ENCODE results near the gene ENAH.

Gene ENAH

DNA sequence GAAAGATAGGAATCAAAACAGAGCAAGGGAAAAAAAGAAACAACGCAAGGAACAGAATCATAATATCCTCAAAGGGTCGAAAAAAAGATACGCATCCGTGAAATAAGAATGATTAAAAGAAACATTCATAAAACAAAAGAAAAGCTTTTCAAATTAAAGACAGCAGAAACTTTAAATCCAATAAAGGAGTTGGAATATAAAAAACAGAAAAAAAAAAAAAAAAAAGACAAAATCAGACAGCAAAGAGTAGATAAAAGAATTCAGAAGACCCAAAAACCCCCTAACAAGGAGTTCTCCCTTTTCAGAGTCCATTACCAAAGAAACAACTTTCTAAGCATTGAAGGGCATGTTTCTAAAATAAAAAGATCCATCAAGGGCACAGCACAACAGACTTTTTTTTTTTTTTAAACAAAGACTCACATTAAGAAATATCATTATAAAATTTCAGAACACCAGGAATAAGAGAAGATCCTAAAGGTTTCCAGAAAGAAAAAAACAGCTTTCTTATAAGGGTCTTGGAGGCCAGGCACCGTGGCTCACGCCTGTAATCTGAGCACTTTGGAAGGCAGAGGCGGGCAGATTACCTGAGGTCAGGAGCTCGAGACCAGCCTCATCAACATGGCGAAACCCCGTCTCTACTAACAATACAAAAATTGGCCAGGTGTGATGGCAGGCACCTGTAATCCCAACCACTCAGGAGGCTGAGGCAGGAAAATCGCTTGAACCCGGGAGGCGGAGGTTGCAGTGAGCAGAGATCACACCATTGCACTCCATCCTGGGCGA lies 44.7 kb downstream of the ENAH start:
- in situ Hi-C loops (cut with MboI; ENCODE audit: low sequenced_read_pairs), result no loop called here

DNA sequence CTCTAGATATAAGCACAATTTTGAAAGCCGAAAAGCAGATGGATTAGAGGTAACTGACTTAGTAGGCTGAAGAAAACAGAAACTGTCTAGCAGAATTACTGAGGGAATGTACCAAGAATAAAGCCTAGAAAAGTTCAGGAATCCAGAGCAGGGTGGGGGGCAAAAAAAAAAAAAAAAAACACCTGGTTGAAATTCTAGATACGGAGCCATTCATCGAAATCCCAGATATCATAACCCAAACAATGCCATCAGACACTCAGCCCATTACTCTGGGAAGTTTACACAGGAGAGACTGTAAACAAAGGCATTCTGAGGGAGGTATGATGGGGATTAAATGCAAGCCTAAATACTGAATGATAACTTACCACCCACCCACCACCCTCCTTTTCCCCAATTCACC lies 45.6 kb downstream of the ENAH start:
- in situ Hi-C loops (cut with MboI; ENCODE audit: low sequenced_read_pairs), result no loop called here

DNA sequence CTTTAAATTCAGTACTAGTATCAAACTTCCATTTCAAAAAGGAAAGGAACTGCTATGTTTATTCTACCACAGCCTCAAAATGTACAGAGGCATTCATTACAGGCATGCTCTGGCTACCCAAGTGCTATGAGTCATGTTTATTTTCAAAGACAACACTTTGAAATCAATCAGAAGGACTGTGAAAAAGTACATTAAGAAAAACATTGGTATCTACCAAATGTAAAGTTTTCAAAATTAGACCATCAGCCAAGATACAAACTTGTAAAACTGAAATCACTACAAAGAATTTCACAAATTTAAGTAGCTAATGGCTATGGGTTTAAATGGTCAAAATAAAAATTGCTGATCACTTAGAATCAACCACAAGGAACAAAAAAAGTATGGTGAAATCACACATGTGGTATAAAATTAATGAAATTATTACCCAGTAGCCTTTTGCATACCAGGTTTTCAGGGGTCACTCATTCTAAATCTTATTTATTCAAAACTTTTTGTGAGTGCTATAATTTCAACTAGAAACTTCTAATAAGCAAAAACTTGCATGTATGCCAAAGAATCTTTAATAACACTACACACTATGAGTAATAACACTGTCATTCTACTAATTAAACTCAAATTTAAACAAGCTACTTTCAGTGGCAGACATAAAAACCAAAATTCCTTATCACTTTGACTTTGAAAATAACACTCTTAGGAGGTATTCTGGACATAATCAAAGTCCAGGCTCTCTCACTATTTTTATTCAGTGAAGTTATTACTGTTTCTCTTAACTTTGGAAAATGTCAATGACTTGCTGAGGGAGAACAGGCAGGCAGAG lies 49.2 kb downstream of the ENAH start:
- in situ Hi-C loops (cut with MboI; ENCODE audit: low sequenced_read_pairs), result no loop called here

DNA sequence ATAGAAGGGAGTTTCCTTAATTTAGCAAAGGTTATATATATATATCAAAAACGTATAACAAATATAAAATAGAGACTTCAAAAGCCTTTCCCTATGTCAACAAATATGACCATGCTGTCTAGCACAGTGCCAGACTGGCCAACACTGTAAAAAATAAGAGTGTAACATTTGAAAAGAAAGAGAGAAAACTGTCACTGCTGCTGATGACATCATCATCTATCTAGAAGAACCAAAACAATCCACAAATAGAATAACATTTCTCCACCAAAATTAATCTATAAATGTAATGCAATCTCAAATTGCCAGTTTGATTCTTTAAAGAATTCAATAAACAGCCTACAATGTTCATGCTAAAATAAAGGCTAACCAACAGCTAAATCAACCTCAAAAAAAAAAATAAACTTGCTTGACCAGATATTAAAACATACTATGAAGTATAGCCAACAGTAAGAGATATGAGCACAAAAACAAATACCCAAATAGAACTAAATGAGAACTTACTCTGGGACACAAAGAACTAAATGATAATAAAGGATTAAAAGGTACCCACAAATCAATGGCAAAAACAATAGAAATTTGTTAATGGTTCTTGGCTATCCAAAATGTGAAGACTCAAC lies 50.2 kb downstream of the ENAH start:
- in situ Hi-C loops (cut with MboI; ENCODE audit: low sequenced_read_pairs), result no loop called here

DNA sequence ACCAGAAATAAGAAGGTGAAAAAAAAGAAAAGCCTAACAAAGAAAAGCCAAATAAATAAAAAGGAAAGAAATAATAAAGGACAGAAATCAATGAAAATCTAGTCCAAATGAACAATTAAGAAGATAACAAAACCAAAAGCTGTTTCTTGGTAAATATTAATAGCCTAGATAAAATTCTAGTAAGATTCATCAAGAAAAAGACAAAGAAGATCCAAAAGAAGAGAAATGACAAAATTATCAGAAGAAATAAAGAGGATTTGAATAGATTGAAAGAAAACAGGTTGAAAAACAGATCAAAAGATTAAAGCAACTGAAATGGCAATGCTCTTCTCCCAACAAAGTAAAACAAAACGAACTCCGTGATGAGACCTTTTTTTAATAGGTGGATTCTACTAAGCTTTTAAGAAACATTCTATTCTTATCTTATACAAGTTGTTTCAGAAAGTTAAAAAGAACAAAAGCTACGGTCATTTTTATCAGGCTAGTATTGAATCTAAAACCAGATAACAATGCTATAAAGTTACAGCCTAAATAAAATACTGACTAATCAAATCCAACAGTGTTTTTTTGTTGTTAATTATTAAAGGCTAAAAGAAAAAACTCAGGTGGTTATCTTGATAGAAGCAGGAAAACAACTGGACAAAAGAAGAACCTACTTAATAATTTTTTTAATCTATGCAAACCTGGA lies 50.9 kb downstream of the ENAH start:
- in situ Hi-C loops (cut with MboI; ENCODE audit: low sequenced_read_pairs), result no loop called here

DNA sequence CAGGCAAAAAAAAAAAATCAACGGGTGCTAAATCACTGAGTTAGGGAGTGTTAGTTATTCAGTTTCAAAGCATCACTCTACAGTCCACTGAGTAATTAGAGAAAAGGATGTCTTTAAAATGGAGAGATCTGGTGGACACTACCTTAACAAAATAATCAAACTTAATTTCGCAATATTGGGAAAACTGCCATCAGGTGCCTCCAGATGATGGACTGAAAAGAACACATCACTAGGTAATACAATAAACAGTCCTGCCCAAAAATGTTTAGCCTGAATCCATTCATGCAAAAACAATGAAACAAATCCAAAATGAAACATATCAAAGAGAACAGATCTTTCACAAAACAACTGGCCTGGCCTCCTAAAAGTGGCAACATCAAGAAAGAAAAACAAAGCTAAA lies 54.1 kb downstream of the ENAH start:
- in situ Hi-C loops (cut with MboI; ENCODE audit: low sequenced_read_pairs), result no loop called here

DNA sequence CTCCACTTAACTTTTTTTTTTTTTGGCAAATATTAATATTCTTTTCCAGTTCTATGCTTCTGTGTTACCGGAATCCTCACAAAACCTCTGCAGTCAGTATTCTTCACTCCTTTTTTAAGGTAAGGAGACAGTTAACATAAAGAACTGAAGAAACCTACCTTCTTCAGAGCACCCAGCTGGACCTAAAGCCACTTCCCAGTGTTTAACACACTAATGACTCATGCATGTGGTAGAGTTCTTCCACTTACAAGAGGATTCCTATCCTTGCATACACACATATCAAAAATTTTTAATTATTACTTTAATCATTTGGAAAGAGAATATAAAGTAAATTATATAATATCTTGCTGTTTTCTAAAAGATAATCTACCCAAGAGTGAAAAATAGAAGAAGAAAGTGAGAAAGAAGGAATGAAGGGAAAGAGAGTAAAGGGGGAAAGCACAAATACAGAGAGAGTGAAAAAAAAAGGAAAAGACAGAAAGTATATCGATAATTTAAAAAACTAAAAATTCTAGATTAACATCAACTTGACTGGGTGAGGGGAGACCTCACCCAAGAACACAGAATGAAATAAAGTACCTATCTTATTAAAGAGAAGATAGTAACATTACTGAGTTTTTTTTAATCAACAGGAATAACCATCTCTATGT lies 54.9 kb downstream of the ENAH start:
- in situ Hi-C loops (cut with MboI; ENCODE audit: low sequenced_read_pairs), result no loop called here

DNA sequence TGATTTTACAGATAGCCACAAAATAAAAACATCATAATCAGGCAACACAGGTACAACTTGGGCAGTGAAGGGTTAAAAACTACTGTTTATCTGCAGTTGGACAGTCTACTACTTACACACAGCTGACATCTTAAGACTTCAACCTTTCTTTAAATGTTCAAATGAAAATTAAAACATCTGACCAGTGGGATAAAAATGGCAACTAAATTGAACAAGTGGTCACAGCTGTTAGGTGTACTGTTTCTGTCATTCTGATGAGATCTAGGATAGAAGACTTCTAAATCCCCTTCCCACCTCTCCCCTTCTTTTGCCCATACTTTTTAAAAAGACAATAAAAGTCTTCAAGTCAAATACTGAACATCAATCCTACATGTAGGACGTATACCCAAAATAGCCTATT lies 56.2 kb downstream of the ENAH start:
- in situ Hi-C loops (cut with MboI; ENCODE audit: low sequenced_read_pairs), result no loop called here

DNA sequence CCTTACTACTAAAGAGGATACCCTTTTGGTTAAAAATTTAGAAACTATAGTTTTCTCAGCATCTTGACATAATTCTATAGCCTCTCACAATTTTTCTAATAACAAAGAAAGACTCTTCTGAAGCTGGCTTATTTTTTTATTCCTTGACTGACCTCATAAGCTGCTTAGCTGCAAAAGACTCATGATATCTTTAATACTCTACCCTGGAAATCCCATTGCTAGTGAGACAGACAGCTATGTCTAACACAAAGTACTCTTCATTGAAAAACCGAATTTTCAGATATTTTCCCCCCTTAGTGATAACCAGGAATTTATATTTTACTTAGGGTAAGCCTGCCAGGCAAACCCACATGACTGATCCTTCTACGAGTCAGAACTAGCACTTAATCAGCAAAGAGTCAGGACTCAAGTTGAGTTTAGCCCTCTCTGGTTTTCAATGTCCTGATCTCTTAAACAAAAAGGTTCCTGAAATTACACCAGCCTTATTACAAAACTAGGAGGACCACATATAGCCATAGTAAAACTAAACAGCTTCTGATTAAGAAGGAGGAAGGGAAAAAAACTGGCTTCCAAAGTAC lies 56.9 kb downstream of the ENAH start:
- in situ Hi-C loops (cut with MboI; ENCODE audit: low sequenced_read_pairs), result no loop called here

DNA sequence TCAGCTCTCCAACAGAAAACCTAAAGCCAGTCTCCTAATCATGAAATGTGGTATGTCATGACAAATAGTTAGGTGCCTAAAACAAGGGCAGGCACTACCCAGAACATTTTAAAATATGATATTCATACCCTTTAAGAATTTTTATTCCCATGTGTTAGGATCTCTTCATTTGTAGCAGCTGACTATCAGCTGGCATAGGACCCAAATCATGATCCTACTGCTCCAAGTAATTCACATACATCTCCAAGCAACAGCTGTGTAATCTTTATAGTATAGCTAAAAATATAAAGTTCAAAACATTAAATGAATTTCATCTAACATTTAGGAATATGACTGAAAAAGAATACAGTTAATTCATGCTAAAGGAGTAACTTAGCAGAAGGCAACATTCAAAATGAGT lies 57.5 kb downstream of the ENAH start:
- in situ Hi-C loops (cut with MboI; ENCODE audit: low sequenced_read_pairs), result no loop called here

DNA sequence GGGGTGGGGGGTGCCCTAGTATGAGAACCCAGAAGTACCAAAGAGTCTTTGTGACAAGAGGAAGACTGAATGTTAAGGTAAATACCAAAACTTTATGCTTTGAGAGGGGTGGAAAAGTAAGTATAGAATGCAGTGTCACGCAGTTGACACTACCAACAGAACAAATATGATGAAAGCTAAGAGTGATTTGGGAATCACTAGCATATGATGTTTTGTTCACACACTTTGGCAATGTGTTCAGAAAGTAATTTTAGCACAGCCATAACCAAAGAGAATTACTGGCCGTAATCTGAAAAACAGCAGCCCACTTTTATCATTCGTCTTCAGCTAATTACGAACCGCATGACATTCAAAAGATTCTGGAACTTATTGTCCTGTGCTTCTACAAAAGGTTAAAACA lies 59.5 kb downstream of the ENAH start:
- in situ Hi-C loops (cut with MboI; ENCODE audit: low sequenced_read_pairs), result no loop called here

DNA sequence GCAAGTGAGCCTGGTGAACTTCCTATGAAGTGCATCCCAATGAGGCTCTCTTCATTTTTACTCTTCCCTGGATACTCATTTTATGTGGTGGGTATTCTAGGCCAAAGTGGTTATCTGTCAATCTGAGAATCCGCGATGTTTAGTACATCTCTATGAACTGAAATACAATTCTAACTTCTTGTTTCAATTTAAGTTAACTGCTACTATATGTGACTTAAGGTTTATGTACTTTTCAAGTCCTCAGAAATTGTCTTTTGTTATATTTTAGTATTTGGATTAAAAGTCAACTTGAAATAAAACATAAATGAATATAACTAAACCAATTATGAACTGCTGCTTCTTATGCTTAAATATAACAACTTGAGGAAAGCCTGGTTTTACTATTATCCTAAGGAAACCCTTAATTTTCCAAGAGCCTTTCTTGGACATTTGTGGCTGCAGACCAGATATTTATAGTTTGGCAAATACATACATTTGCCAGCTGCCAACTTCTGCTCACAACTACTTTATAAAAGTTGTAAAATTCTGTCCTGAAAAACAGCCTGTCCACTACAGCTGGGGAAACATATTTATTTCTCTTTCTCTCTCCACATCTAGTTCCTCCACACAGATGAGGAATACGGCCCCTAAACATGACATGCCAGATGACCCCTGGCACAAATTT lies 60.4 kb downstream of the ENAH start:
- in situ Hi-C loops (cut with MboI; ENCODE audit: low sequenced_read_pairs), result no loop called here

DNA sequence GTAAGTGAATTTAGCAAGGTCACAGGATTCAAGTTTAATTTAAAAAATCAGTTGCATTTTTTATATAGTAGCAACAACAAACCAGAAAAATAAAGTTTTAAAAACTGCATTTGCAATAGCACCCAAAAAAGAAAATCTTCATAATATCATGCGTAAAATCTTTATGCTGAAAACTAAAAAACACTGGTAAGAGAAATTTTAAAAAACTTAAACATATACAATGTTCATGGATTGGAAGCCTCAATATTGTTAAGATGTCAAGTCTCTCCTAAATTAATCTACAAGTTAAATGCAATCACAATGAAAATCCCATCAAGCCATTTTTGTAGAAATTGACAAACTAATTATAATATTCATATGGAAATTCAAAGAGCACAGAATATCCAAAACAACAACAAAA lies 65.6 kb downstream of the ENAH start:
- in situ Hi-C loops (cut with MboI; ENCODE audit: low sequenced_read_pairs), result no loop called here

DNA sequence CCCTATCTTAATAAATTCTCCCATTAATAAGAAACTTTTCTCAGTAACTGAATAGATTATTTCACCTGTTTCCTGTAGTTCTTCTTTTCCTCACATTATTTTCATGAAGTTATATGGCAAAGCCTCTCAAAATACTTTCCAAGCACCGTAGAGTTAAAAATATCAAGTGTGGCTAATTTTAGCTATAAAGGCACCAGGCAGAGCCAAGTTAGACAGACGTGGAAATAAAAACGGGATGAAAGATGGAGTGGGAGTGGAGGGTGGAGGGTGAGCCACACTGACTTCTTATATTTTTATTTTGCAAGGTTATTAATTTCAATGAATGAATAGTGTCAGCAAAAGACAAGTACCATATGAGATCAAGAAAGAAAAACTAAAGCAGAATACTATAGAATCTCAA lies 71.7 kb downstream of the ENAH start:
- in situ Hi-C loops (cut with MboI; ENCODE audit: low sequenced_read_pairs), result no loop called here

DNA sequence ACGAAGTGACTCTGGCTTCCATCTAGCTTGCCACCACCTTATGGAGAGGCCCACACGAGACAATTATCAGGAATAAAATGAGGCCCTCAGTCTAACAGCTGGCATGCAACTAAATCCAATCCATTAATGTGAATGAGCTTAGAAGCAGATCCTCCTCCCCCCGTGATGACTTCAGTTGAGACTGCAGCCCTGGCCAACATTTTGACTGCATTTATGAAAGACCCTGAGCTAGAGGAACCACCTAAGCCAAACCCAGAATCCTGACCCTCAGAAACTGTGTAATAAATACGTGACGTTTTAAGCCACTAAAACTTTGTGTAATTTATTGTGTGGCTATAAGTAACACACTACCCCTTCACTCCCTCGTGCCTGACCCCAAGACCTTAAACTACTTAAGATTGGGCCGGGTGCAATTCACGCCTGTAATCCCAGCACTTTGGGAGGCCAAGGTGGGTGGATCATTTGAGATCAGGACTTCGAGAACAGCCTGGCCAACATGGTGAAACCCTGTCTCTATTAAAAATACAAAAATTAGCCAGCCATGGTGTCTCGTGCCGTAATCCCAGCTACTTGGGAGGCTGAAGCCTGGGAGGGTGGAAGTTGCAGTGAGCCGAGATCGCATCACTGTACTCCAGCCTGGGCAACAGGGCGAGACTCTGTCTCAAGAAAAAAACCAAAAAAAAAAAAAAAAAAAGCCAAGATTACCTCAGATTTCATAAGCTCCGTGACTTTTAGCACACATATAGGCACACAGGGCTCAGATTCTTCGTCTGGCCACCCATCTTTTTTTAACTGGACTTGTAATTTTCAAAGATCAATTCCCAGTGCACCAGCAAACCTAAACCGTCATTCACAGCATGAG lies 72.5 kb downstream of the ENAH start:
- in situ Hi-C loops (cut with MboI; ENCODE audit: low sequenced_read_pairs), result no loop called here

DNA sequence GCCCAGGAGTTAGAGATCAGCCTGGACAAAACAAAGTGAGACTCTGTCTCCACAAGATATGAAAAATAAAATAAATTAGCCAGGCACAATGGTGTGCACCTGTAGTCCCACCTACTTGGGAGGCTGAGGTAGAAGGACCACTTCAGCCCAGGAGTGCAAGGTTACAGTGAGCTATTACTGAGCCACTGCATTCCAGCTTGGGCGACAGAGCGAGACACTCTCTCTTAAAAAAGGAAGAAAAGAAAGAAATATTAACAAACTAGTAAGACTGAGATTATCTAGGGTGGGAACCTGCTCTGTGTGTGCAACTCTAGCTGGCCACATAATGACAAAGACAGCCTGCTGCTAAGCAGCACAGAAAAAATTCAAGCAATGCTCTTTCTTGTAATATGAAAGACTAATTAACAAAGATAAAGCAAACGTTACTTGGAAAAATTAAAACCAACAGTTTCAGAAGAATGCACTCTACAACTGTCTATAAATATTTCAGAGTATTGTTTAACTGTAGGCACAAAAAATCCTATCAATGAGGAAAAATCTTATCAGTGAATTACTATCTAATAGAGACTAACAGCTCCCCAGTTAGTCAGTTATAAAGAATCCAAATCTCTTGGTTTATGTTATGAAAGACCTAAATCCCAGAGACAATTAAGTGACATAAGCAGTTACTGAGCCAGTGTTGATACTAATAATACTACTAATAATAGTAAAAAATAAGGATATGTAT lies 74.5 kb downstream of the ENAH start:
- in situ Hi-C loops (cut with MboI; ENCODE audit: low sequenced_read_pairs), result no loop called here

DNA sequence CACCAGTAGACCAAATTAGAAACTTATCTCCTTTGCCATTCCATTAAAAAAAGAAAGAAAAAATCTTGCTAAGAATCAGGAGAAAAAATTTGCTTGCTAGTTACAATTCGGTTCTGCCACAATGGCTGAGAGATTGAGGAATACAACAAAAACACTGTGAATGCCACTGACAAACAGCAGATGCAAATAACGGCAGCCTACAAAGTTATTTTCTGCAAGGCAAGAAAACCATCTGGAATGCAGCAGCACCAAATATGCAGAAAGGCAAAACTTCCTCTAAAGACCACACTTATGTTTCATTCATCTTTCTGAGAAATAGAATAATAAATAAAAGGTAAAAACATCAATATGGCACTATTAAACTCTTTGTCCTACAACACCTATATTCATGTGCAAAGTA lies 75.7 kb downstream of the ENAH start:
- in situ Hi-C loops (cut with MboI; ENCODE audit: low sequenced_read_pairs), result no loop called here

DNA sequence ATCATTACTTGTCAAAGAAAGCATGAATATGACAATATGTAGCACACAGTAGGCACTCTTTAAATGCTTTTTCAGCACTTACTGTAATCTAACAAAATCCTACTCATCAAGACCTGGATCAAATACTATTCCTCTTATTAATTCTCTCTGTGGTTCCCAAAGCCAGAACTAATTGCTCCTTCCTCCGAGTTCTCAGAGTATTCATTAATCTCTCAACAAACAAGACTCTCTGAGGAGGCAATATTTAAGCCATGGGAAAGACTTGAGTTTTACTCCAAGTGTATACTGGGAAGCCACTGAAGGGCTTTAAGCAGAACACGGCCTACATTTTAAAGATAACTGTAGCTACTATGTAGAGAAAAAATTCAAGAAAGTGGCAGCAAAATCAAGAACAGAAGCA lies 79.7 kb downstream of the ENAH start:
- in situ Hi-C loops (cut with MboI; ENCODE audit: low sequenced_read_pairs), result no loop called here

Data from HL-60/S4 treated with retinoic acid at 250 ng/mL for 4 days and 3 days (cell line).